Astrocyte of the cerebellum (primary cell): ENCODE measurements around the gene C3orf52.

Experiments used
- DNase-seq: peaks from one replicate; pipeline ENCODE4 v3.0.0-alpha.2; 2011; ENCODE audit warnings: low read depth
- H3K4me3 ChIP-seq: 2 replicates; pipeline ENCODE4 v1.5.1; 2011; ENCODE audit warnings: mild to moderate bottlenecking, low read depth, low read length, moderate library complexity
- CTCF ChIP-seq: IDR thresholded peaks from 2 replicates; pipeline ENCODE4 v1.5.1; 2012; ENCODE audit warnings: low read length, low read depth, moderate library complexity, mild to moderate bottlenecking; ENCODE audit errors: missing control alignments
- in situ Hi-C: cut with HindIII; loops from 2 replicates; pipeline ENCODE4 v1.10.0; 2017; ENCODE audit warnings: low sequenced_read_pairs

The C3orf52 gene

GRCh38 chr3:112124907-112125607 lies 38.9 kb downstream of the C3orf52 start:
- in situ Hi-C loops, result loop anchor here (25.0 kb wide), 1 partner anchor 412 kb away; no protein-coding TSS in a partner anchor

DNA sequence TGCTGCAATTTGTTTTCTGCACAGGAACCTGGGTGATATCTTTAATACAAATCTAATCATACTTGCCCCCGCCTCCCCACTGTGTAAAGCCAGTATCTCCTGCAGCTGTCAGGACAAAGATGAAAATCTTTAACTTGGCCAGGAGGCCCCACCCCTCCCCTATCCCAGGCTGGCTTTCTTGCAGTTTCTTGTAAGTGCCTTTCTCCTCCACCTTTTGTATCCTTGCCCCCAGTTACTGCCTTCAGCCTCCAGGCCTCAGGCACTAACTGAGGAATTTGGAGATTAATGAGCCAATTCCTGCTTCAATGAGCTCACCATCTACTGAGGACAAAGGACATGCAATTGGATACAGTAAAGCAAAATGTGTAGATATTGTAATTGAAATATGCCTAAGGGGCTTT lies 40.3 kb downstream of the C3orf52 start:
- no peak for TF ChIP-seq CTCF
- DNase-seq, result no peak
- in situ Hi-C loops, result no loop called here
- H3K4me3 ChIP-seq, result no peak overlapping the region

More at GRCh38 chr3:112124907-112125607, 38.9 kb downstream of the C3orf52 start:
- no peak overlapping the region for H3K4me3 ChIP-seq
- DNase-seq, result no peak
- no peak for TF ChIP-seq CTCF

GRCh38 chr3:112127522-112128494 lies 41.6 kb downstream of the C3orf52 start:
- H3K4me3 ChIP-seq, result no peak overlapping the region
- in situ Hi-C loops, result no loop called here

GRCh38 chr3:112128843-112129727 lies 42.9 kb downstream of the C3orf52 start:
- no peak for TF ChIP-seq CTCF
- no peak for DNase-seq
- in situ Hi-C loops, result no loop called here
- H3K4me3 ChIP-seq, result no peak overlapping the region

More at GRCh38 chr3:112127522-112128494, 41.6 kb downstream of the C3orf52 start:
- no peak for DNase-seq
- TF ChIP-seq CTCF, result no peak

GRCh38 chr3:112129925-112130637 lies 43.9 kb downstream of the C3orf52 start:
- TF ChIP-seq CTCF, result no peak
- DNase-seq, result no peak
- in situ Hi-C loops, result no loop called here
- H3K4me3 ChIP-seq, result no peak overlapping the region

- TF ChIP-seq CTCF, result no peak
- DNase-seq, result no peak
- H3K4me3 ChIP-seq, result no peak overlapping the region
- in situ Hi-C loops, result no loop called here
These were observed 44.4 kb downstream of the C3orf52 start for GRCh38 chr3:112130638-112130993.
